ENCODE results near the gene ZMYM4.

GRCh38 chr1:35247256-35247655, 21.3 kb upstream of the ZMYM4 start:
- no peak for TF ChIP-seq CTCF (IDR thresholded peaks at IDR 0.05; ENCODE audit: insufficient read depth, low read length)
- no peak for TF ChIP-seq GABPA (IDR thresholded peaks at IDR 0.05; ENCODE audit: low read depth)
- no peak for TF ChIP-seq POLR2AphosphoS5 (IDR thresholded peaks at IDR 0.05; ENCODE audit: low read depth)
- TF ChIP-seq, protein P1, sequence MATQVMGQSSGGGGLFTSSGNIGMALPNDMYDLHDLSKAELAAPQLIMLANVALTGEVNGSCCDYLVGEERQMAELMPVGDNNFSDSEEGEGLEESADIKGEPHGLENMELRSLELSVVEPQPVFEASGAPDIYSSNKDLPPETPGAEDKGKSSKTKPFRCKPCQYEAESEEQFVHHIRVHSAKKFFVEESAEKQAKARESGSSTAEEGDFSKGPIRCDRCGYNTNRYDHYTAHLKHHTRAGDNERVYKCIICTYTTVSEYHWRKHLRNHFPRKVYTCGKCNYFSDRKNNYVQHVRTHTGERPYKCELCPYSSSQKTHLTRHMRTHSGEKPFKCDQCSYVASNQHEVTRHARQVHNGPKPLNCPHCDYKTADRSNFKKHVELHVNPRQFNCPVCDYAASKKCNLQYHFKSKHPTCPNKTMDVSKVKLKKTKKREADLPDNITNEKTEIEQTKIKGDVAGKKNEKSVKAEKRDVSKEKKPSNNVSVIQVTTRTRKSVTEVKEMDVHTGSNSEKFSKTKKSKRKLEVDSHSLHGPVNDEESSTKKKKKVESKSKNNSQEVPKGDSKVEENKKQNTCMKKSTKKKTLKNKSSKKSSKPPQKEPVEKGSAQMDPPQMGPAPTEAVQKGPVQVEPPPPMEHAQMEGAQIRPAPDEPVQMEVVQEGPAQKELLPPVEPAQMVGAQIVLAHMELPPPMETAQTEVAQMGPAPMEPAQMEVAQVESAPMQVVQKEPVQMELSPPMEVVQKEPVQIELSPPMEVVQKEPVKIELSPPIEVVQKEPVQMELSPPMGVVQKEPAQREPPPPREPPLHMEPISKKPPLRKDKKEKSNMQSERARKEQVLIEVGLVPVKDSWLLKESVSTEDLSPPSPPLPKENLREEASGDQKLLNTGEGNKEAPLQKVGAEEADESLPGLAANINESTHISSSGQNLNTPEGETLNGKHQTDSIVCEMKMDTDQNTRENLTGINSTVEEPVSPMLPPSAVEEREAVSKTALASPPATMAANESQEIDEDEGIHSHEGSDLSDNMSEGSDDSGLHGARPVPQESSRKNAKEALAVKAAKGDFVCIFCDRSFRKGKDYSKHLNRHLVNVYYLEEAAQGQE (IDR thresholded peaks at IDR 0.05; ENCODE audit: insufficient replicate concordance, low read depth): no peak
- no peak for TF ChIP-seq SPI1 (IDR thresholded peaks at IDR 0.05; ENCODE audit: borderline replicate concordance, low read depth)
